AG08396 (cell line): ENCODE measurements around the gene VPS8.

Source experiments
- DNase-seq: peaks from one replicate; pipeline ENCODE4 v3.0.0; 2012; ENCODE audit warnings: low spot score, mixed read lengths

Gene VPS8

DNA sequence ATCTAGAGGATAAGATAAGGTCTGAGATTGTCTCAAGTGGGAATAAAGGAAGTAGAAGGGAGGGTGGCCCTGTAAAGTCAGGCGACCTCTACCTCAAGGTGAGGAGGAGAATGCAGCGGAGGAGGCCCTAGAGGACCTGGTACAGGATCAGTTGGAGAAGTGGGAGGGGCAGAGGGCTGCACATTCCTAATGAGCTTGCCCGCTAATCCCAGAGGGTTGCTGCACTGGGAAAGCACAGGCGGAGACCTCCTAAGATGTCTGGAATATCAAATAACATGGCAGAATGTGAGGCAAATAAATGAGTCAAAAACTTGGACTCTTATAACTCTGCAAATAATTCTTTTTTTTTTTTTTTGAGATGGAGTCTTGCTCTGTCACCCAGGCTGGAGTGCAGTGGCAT lies 30.2 kb upstream of the VPS8 start:
- no peak for DNase-seq

DNA sequence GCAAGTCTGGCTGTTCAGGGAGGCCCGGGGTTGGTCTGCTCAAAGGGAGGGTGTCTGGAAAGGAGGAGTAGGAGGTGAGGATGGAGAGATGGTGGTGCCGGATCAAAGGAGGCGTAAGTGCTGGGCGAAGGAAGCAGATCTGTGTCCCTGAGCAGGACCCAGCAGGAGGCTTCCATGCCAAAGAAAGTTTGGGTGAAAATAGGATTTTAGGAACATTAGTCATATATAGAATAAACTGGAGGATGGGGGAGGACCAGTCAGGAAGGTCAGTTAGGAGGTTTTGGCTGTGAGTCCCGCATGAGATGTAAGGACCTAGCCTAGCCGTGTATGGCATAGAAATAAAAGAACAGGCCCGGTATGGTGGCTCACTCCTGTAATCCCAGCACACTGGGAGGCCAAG lies 28.6 kb upstream of the VPS8 start:
- no peak for DNase-seq

DNA sequence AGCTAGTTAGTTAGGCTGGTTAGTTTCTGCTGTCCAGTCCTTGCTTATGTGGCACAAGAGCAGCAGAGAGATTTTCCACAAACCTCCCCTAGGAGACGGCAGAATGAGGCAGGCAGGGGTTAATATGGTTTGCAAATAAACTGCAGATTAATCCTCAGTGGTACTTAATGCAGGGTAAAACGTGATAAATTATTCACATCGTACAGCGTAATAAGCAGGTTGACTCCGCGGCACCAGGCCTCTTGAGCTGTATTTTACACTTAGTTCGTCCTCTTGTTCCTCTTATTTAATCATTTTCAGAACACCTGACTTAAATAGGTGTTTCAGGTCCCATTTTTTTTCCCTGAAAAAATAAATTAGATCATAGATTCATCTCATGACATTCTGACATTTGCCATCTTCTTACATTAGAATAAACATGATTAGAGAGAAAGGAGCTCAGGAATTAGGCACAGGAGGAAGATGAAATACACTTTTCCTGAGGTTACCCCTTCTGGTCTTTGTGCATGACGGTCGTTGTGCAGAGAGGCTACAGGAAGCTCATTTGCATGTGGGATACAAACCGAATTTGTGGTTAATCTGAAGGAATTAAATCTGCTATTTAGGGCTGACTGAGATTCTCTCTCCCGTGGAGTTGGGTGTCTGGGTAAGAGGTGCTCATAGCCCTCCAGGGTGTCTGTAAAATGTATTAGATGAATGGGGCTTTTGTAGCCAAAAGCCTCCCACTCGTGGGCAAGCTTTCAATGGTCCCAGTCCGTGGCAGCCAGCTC lies 27.1 kb upstream of the VPS8 start:
- no peak for DNase-seq

GRCh38 chr3:184785890-184786279 lies 26.1 kb upstream of the VPS8 start:
- DNase-seq = no peak

GRCh38 chr3:184786280-184786941 lies 25.6 kb upstream of the VPS8 start:
- DNase-seq = peak; percentile 89

DNA sequence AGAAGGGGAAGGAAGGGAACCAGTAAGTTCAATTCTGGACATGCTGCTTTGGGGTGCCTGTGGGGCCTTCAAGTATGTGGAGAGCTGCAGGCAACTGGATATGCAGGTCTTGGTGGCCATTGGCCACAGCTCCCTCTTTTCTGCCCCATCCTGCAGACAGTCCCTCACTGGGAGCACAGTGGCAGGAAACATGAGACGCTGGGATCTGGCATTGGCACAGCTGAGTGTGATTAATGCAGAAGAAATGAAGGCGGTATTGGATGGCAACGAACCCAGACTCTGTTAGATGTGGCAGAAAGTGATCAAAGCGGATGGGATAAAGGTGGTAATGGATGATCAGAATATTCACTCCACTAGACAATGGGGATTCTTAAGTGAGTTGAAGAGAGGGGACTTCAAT lies 23.2 kb upstream of the VPS8 start:
- DNase-seq = no peak

- DNase-seq = no peak
Measured at GRCh38 chr3:184789314-184789998, 22.5 kb upstream of the VPS8 start.

DNA sequence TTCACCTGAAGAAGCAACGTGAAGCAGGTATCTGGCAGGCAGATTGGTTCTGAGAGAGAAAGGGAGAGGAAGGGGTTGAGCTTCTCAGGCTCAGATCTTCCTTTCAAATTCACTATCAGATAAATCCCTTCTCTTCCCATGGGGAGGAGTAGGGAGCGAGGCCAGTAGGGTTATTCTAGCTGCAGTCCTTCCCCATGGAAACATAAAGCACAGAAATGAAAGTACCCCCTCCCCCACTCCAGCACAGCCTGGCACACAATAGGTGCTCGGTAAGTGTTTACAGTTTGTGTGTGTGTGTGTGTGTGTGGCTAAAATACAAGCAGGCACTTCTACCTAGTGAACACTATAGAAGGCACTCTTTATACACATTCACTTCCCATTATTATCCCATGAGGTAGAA lies 20.8 kb upstream of the VPS8 start:
- DNase-seq = no peak

GRCh38 chr3:184795522-184796190 lies 16.3 kb upstream of the VPS8 start:
- DNase-seq = no peak

GRCh38 chr3:184796551-184796950 lies 15.4 kb upstream of the VPS8 start:
- DNase-seq = no peak

DNA sequence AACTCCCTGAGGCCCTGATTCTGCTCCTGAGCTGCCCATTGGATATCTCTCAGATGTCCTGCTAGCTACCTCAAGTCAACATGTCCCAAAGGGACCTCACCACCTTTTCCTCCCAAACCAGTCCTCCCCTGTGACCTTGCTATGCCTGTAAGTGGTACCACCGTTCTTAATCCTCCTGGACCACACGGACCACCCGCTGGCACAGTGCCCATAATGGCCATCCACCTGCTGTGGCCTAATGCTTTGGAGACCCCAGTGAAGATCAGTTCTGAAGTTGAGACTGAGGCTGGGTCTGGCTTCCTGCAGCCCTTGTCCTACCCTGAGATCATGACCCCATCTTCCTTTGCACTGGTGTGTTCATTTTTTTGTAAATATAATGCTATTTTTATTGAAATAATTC lies 15.0 kb upstream of the VPS8 start:
- DNase-seq = no peak

DNA sequence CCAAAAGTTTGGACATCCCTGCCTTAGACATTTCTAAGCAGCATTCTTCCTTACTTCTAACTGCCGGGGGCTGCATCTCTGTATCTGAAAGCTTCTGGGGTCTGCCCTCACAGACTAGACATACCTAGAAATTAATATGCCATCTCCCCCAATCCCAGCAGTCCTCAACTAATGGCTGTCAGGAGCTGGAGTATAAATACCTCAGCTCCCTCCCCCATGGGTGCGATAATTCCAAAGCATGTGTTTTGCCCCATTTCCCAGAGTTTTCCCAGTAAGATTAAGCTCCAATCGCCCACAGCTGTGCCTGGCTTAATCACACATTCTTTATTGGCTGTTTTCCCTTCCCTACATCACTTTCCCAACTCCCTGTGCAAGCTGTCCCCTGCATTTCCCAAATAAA lies 13.8 kb upstream of the VPS8 start:
- no peak for DNase-seq

DNA sequence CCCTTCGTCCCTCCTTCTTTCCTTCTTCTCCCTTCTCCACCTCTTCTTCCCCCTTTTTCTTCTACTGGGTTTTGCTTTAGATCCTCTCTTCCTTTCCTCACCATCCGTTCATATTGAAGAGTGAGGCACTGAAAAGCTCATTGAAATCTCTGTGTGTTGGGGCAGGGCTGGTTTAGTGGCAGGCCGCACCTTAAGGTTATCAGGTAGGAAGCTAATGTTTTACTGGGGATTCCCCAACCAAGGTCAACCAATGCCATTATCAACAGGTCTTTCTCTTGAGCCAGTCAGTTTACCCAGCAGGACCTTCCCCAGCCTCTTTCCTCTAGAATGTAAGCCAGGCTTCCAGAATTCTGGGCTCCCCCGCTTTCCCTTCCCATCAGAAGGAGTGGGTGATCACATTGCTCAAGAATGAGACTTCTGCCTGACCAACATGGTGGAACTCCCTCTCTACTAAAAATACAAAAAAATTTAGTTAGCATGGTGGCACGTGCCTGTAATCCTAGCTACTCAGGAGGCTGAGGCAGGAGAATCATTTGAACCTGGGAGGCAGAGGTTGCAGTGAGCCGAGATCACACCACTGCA lies 11.5 kb upstream of the VPS8 start:
- no peak for DNase-seq

DNA sequence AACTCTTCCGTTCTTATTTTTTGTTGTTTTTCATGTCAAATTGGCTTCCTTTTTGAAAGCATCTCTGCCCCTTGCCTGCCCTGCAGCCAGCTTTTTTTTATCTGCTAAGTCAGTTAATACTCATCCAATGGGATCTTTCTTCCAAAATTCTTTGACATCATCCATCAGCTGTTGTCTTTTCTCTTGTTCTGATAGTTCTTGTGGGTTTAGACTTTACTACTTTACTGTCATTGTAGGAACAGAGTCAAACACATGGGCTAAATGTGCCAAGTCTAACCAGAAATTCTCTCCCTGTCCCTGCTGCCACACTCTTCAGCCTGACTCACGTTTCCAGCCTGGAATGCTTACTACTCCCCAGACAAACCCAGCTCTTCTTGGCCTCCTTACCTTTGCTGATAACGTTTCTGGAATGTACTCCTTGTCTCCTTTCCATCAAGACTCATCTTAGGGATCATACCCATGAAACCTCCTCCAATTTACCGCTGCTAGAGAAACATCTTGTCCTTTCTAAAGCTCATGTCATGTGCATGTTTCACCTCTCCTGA lies 10.7 kb upstream of the VPS8 start:
- DNase-seq = no peak

DNA sequence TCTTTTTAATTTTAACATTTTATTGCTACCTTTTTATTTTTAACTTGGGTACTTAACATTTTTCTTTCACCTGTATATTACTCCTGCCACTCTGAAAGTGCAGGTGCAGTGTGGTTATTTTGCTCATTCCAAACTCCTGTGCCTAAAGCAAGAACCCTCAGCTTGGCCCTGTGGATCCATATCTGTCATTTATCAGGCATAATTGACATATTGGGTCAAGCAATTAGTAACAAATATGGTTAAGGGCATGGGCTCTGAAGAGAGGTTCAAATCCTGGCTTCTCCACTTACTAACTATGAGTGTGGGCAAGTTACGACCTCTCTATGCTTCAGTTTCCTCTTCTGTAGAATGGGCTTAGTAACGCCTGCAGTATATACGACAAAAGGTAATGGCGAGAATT lies 9.8 kb upstream of the VPS8 start:
- no peak for DNase-seq

DNA sequence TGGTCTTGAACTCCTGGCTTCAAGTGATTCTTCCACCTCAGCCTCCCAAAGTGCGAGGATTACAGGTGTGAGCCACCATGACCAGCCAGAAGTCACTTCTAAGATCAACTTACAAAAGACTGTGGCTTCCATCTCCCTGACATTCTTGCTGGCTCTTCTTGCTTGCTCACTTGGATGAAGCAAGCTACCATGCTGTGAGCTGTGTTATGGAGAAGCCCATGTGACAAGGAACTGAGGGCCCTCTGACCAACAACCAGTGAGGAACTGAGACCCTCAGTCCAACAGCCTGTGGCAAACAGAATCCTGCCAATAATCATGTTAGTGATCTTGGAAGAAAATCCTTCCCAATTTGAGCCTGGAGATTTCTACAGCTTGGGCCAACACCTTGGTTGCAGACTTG lies 7.2 kb upstream of the VPS8 start:
- DNase-seq = no peak

- DNase-seq = no peak
Measured at GRCh38 chr3:184805351-184806038, 6.5 kb upstream of the VPS8 start.

DNA sequence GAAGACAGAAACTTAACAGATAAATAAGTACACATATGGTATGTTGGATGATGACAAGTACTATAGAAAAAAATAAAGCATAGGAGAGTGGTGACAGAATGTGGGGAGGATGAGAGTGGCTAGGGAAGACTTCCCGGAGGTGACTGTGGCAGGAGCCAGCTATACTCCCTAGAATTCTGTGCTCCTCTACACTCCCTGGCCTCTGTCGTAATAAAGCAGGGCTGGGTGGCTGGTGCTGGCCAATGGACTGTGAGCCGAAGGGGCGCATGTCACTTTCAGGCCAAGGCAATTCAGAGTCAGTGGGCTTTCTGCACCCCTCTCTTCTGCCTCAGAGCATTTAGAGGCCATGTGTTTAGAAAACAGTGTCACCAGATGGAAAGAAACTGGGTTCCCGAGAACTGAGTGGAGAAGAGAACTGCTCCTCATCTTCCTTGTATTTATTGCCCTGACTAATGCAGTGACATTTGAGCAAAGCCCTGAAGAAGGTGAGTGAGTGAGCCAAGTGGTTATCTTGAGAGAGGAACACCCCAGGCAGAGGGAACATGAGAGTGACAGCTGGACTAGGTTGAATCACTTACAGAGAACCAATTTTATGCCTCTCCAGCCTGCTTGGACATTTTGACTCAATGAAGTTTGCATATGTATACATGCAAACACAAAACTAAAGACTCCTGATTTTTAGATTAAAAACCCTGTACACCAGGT lies 5.2 kb upstream of the VPS8 start:
- no peak for DNase-seq

DNA sequence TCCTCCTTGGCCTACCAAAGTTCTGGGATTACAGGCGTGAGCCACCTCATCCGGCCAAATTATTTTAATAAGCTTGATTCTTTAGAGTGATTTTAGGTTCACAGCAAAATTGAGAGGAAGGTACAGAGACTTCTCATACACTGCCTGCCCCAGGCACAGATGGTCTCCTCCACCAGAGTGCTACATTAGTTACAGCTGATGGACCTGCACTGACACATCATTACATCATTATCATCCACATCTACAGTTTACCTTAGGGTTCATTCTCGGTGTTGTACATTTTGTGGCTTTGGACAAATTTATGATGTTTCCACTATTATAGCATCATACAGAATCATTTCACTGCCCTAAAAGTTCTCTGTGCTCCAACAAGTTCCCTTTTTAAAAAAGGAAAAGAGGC lies 4.4 kb upstream of the VPS8 start:
- no peak for DNase-seq

GRCh38 chr3:184808021-184808420 lies 3.9 kb upstream of the VPS8 start:
- no peak for DNase-seq

- DNase-seq = no peak
Measured at GRCh38 chr3:184810146-184810545, 1.8 kb upstream of the VPS8 start.
